CD14-positive monocyte (primary cell): ENCODE measurements around the gene ZNF343. TPM values are rescaled to one million over a fixed set of nuclear protein-coding genes. Genes with fewer than 3 reads are reported as not detected.
A peak's percentile ranks its signal among the peaks of the same experiment; 100 is the strongest.

Source experiments
- DNase-seq, 3 donors: peaks; one replicate each; pipeline ENCODE4 v3.0.0-alpha.2; 2011 to 2022
- H2AFZ ChIP-seq: 2 replicates; pipeline ENCODE4 v1.6.0; 2012; ENCODE audit warnings: mild to moderate bottlenecking, low read depth, low read length, inconsistent platforms; ENCODE audit not compliant: insufficient read depth, poor library complexity, severe bottlenecking
- H3K27ac ChIP-seq, 2 donors: 1 replicate in 1 of 2; 2 replicates in 1 of 2; pipeline ENCODE4 v1.5.1; 2012 to 2013; ENCODE audit warnings: low read length in 2 of 2, control low read depth in 1 of 2, inconsistent platforms in 1 of 2, low read depth in 1 of 2, mild to moderate bottlenecking in 1 of 2
- H3K27me3 ChIP-seq, 2 donors: one replicate each; pipeline versions ENCODE4 v1.6.0 to v1.6.1; 2011 to 2013; ENCODE audit warnings: low read length in 2 of 2; ENCODE audit not compliant: control insufficient read depth in 2 of 2, insufficient read depth in 2 of 2
- H3K36me3 ChIP-seq, 2 donors: replicated peaks in 1 of 2; 1 replicate in 1 of 2; 2 replicates in 1 of 2; pipeline versions ENCODE4 v1.5.1 to v1.6.1; 2012 to 2013; ENCODE audit warnings: low read length in 2 of 2, control low read depth in 1 of 2, inconsistent platforms in 1 of 2, mild to moderate bottlenecking in 1 of 2; ENCODE audit not compliant: insufficient read depth in 2 of 2, control insufficient read depth in 1 of 2
- H3K4me1 ChIP-seq, 2 donors: 1 replicate in 1 of 2; 2 replicates in 1 of 2; pipeline versions ENCODE4 v1.5.1 to v1.6.1; 2012 to 2013; ENCODE audit warnings: low read length in 2 of 2, control low read depth in 1 of 2, inconsistent platforms in 1 of 2, mild to moderate bottlenecking in 1 of 2, moderate library complexity in 1 of 2; ENCODE audit not compliant: insufficient read depth in 2 of 2, control insufficient read depth in 1 of 2
- H3K4me2 ChIP-seq: replicated peaks from 2 replicates; pipeline ENCODE3; 2012; ENCODE audit warnings: low read length, moderate library complexity, mild to moderate bottlenecking; ENCODE audit not compliant: poor library complexity, severe bottlenecking; ENCODE audit errors: extremely low read depth
- H3K4me3 ChIP-seq, 3 experiments: fragments of 200-600 bp in 1 of 3; sonication (generic) in 1 of 3; replicated peaks in 1 of 3; 1 replicate in 2 of 3; 2 replicates in 1 of 3; pipeline ENCODE4 v1.5.1; 2011 to 2013; ENCODE audit warnings: low read length in 3 of 3, mild to moderate bottlenecking in 3 of 3, control low read depth in 2 of 3, low read depth in 2 of 3, inconsistent platforms in 1 of 3, moderate library complexity in 1 of 3
- H3K79me2 ChIP-seq: 2 replicates; pipeline ENCODE4 v1.6.0; 2012; ENCODE audit warnings: mild to moderate bottlenecking, control low read depth, inconsistent platforms, low read length, moderate library complexity; ENCODE audit not compliant: insufficient read depth
- H3K9ac ChIP-seq: 2 replicates; pipeline ENCODE4 v1.6.0; 2017; ENCODE audit warnings: low read length, mild to moderate bottlenecking; ENCODE audit not compliant: insufficient read depth, poor library complexity, severe bottlenecking
- H3K9me3 ChIP-seq, 2 donors: replicated peaks in 1 of 2; 1 replicate in 1 of 2; 2 replicates in 1 of 2; pipeline versions ENCODE4 v1.5.1 to v1.6.1; 2012 to 2013; ENCODE audit warnings: low read length in 2 of 2, control low read depth in 1 of 2; ENCODE audit not compliant: control insufficient read depth in 1 of 2, insufficient read depth in 1 of 2
- H4K20me1 ChIP-seq: 2 replicates; pipeline ENCODE4 v1.6.0; 2012; ENCODE audit warnings: mild to moderate bottlenecking, low read length, control low read depth, moderate library complexity; ENCODE audit not compliant: insufficient read depth
- H3K27ac Mint-ChIP-seq, 7 donors: one replicate each; pipeline ENCODE4 v1.8.0; 2020; ENCODE audit warnings: mild to moderate bottlenecking in 7 of 7, mixed read lengths in 7 of 7, moderate library complexity in 6 of 7, inconsistent platforms in 2 of 7
- H3K27me3 Mint-ChIP-seq, 3 donors: one replicate each; pipeline ENCODE4 v1.8.0; 2021 to 2022; ENCODE audit warnings: low read depth in 3 of 3, mild to moderate bottlenecking in 3 of 3, mixed read lengths in 3 of 3, moderate library complexity in 3 of 3, inconsistent platforms in 1 of 3
- H3K36me3 Mint-ChIP-seq, 2 donors: one replicate each; pipeline ENCODE4 v1.8.0; 2020; ENCODE audit warnings: mixed read lengths in 2 of 2, inconsistent platforms in 1 of 2, mild to moderate bottlenecking in 1 of 2
- H3K4me1 Mint-ChIP-seq: one replicate; pipeline ENCODE4 v1.8.0; 2020; ENCODE audit warnings: mild to moderate bottlenecking, mixed read lengths
- H3K4me3 Mint-ChIP-seq, 2 donors: one replicate each; pipeline ENCODE4 v1.8.0; 2020; ENCODE audit warnings: mild to moderate bottlenecking in 2 of 2, mixed read lengths in 2 of 2, moderate library complexity in 1 of 2
- H3K9me3 Mint-ChIP-seq, 7 donors: one replicate each; pipeline ENCODE4 v1.8.0; 2020 to 2022; ENCODE audit warnings: mixed read lengths in 7 of 7, mild to moderate bottlenecking in 6 of 7, moderate library complexity in 6 of 7, inconsistent platforms in 2 of 7
- WGBS: methylation state at CpG from one replicate; pipeline ENCODE4 v1.1.5; 2013; ENCODE audit warnings: missing lambda C conversion rate; ENCODE audit not compliant: insufficient coverage; 5-methylcytosine and 5-hydroxymethylcytosine counted together
- intact Hi-C, 2 donors: fragments of 100-400 bp; cut with micrococcal nuclease; formaldehyde crosslinking; loops; one replicate each; pipeline versions ENCODE4 v1.15.0 to v1.15.1; 2023
- polyA plus RNA-seq, 3 donors: library from polyadenylated mRNA; depleted of rRNA in 1 of 3; unstranded in 2 of 3; stranded (reverse) in 1 of 3; fragments of 300-500 nt in 2 of 3; fragments of >200 nt in 1 of 3; fragmentation: Illumina TruSeq in 2 of 3; gene quantifications; 1 replicate in 2 of 3; 2 replicates in 1 of 3; pipeline ENCODE4 v1.2.3, GENCODE V29; 2012 to 2021
- TF ChIP-seq, protein P1 (sequence below): fragments of 200-600 bp; IDR thresholded peaks from one replicate; pipeline ENCODE4 v1.8.0; 2022; ENCODE audit warnings: antibody characterized with exemption, mild to moderate bottlenecking

ZNF343 gene
- polyA plus RNA-seq, 3 donors = 1.3 to 6.7 (median 1.3) TPM

GRCh38 chr20:2524709-2525506, 16.2 kb upstream of the ZNF343 start:
- no peak for DNase-seq
- Mint-ChIP-seq H3K27me3 (peaks cover 44 to 50% (median 49%) of the 10 kb centered on the region in 3 donors), H3K4me3 (peak overlapping the region; percentile 95)

More at GRCh38 chr20:2524709-2525506, 16.2 kb upstream of the ZNF343 start:
- Histone ChIP-seq H2AFZ (peak overlapping the region; percentile 100), H3K79me2 (no peaks in the 10 kb centered on the region), H3K27me3 (peaks cover 7 to 40% of the 10 kb centered on the region in 2 donors), H4K20me1 (no peaks in the 10 kb centered on the region), H3K4me1 (peaks cover 11% of the 10 kb centered on the region in 2 donors), H3K4me2 (peak overlapping the region; percentile 97), H3K9me3 (no peaks in the 10 kb centered on the region), H3K36me3 (no peaks in the 10 kb centered on the region), H3K27ac (peak overlapping the region in 1 of 2 donors; percentile 66), H3K4me3 (peak overlapping the region; percentile 94 to 97 (median 95)), H3K9ac (peak overlapping the region; percentile 84)
- H3K36me3 Mint-ChIP-seq = no peaks in the 10 kb centered on the region
- peak overlapping the region in 5 of 7 donors; percentile 42 to 89 (median 60) for H3K27ac Mint-ChIP-seq
- peaks cover 0 to 3% (median 0%) of the 10 kb centered on the region in 7 donors for H3K9me3 Mint-ChIP-seq
- peaks cover 19% of the 10 kb centered on the region for H3K4me1 Mint-ChIP-seq
- TF ChIP-seq, protein P1, sequence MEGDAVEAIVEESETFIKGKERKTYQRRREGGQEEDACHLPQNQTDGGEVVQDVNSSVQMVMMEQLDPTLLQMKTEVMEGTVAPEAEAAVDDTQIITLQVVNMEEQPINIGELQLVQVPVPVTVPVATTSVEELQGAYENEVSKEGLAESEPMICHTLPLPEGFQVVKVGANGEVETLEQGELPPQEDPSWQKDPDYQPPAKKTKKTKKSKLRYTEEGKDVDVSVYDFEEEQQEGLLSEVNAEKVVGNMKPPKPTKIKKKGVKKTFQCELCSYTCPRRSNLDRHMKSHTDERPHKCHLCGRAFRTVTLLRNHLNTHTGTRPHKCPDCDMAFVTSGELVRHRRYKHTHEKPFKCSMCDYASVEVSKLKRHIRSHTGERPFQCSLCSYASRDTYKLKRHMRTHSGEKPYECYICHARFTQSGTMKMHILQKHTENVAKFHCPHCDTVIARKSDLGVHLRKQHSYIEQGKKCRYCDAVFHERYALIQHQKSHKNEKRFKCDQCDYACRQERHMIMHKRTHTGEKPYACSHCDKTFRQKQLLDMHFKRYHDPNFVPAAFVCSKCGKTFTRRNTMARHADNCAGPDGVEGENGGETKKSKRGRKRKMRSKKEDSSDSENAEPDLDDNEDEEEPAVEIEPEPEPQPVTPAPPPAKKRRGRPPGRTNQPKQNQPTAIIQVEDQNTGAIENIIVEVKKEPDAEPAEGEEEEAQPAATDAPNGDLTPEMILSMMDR = peak; percentile 57
- under 1% methylated on average over 58 of the region's 64 CpGs for whole genome bisulfite sequencing
- intact Hi-C loops = loop anchor here in 1 of 2 donors (10.0 kb wide), 1 partner anchor 140 kb away; the partner anchor contains the start of gene IDH3B
